ENCODE results near the gene DCUN1D4. TPM values are rescaled to one million over a fixed set of nuclear protein-coding genes. Genes with fewer than 3 reads are reported as not detected.

Gene DCUN1D4
- total RNA-seq, 1 experiment from 2014 or later = 10.4 TPM

GRCh38 chr4:51942108-51942832 lies 99.3 kb downstream of the DCUN1D4 start:
- H3K27me3 ChIP-seq (ENCODE audit: control insufficient read depth, insufficient read depth, low read length) = peaks cover 2% of the 10 kb centered on the region; the same call in 1 of the 2 replicates
- no peak for DNase-seq
- no peaks in the 10 kb centered on the region for H3K36me3 ChIP-seq (replicated peaks; ENCODE audit: control insufficient read depth, insufficient read depth, low read length)
- no peak overlapping the region for H3K4me3 ChIP-seq (ENCODE audit: insufficient read depth, low read depth, low read length)

GRCh38 chr4:51942833-51943215 lies 99.9 kb downstream of the DCUN1D4 start:
- DNase-seq = no peak
- Histone ChIP-seq H3K4me3 (ENCODE audit: insufficient read depth, low read depth, low read length) (no peak overlapping the region), H3K27me3 (ENCODE audit: control insufficient read depth, insufficient read depth, low read length) (peaks cover 2% of the 10 kb centered on the region; the same call in 1 of the 2 replicates), H3K36me3 (replicated peaks; ENCODE audit: control insufficient read depth, insufficient read depth, low read length) (no peaks in the 10 kb centered on the region)

GRCh38 chr4:51943221-51943620 lies 100.3 kb downstream of the DCUN1D4 start:
- no peaks in the 10 kb centered on the region for H3K36me3 ChIP-seq (replicated peaks; ENCODE audit: control insufficient read depth, insufficient read depth, low read length)
- no peak for DNase-seq
- H3K4me3 ChIP-seq (ENCODE audit: insufficient read depth, low read depth, low read length) = no peak overlapping the region
- H3K27me3 ChIP-seq (ENCODE audit: control insufficient read depth, insufficient read depth, low read length) = peaks cover 2% of the 10 kb centered on the region; the same call in 1 of the 2 replicates

GRCh38 chr4:51958199-51958968 lies 115.4 kb downstream of the DCUN1D4 start:
- H3K36me3 ChIP-seq (replicated peaks; ENCODE audit: control insufficient read depth, insufficient read depth, low read length) = no peaks in the 10 kb centered on the region
- no peaks in the 10 kb centered on the region; the same call in 1 of the 2 replicates for H3K27me3 ChIP-seq (ENCODE audit: control insufficient read depth, insufficient read depth, low read length)
- H3K4me3 ChIP-seq (ENCODE audit: insufficient read depth, low read depth, low read length) = no peak overlapping the region
- no peak for DNase-seq

GRCh38 chr4:51960486-51960885 lies 117.5 kb downstream of the DCUN1D4 start:
- Histone ChIP-seq H3K4me3 (ENCODE audit: insufficient read depth, low read depth, low read length) (no peak overlapping the region), H3K27me3 (ENCODE audit: control insufficient read depth, insufficient read depth, low read length) (no peaks in the 10 kb centered on the region; the same call in 1 of the 2 replicates), H3K36me3 (replicated peaks; ENCODE audit: control insufficient read depth, insufficient read depth, low read length) (no peaks in the 10 kb centered on the region)
- no peak for DNase-seq

- no peak overlapping the region for H3K4me3 ChIP-seq (ENCODE audit: insufficient read depth, low read depth, low read length)
- H3K36me3 ChIP-seq (replicated peaks; ENCODE audit: control insufficient read depth, insufficient read depth, low read length) = no peaks in the 10 kb centered on the region
- DNase-seq = no peak
- H3K27me3 ChIP-seq (ENCODE audit: control insufficient read depth, insufficient read depth, low read length) = no peaks in the 10 kb centered on the region; the same call in 1 of the 2 replicates
Measured at GRCh38 chr4:51963841-51964517, 121.0 kb downstream of the DCUN1D4 start.

- H3K4me3 ChIP-seq (ENCODE audit: insufficient read depth, low read depth, low read length) = no peak overlapping the region
- no peak for DNase-seq
- no peaks in the 10 kb centered on the region for H3K27me3 ChIP-seq (ENCODE audit: control insufficient read depth, insufficient read depth, low read length)
- H3K36me3 ChIP-seq (replicated peaks; ENCODE audit: control insufficient read depth, insufficient read depth, low read length) = no peaks in the 10 kb centered on the region
Measured at GRCh38 chr4:51965862-51966261, 122.9 kb downstream of the DCUN1D4 start.

Other genes starting within 250 kb of the DCUN1D4 start
- gene LRRC66, start 177.2 kb downstream of the DCUN1D4 start, total RNA-seq (2014; rRNA removed; shearing (Covaris generic)) = 0.10 and 0.15 TPM in 2 replicates
- 8.7 and 9.5 TPM in 2 replicates for gene SGCB, start 195.1 kb downstream of the DCUN1D4 start, total RNA-seq (2014; rRNA removed; shearing (Covaris generic))
- 0.10 and 0.26 TPM in 2 replicates for gene SPATA18, start 208.2 kb downstream of the DCUN1D4 start, total RNA-seq (2014; rRNA removed; shearing (Covaris generic))